Posterior vena cava (tissue), 2 donors: Measurements from ENCODE around the gene TMSB10. TPM values are rescaled to one million over a fixed set of nuclear protein-coding genes. Genes with fewer than 3 reads are reported as not detected.
A peak's percentile ranks its signal among the peaks of the same experiment; 100 is the strongest.
"Not testable (repeated sequence)": the region's sequence is repeated elsewhere in the genome, so short reads cannot be mapped to it uniquely, and the experiment has no call there.

Experiments
- DNase-seq: peaks from one replicate; pipeline ENCODE4 v3.0.0-alpha.2; 2020; ENCODE audit warnings: low spot score
- intact Hi-C, 2 donors: fragments of 100-400 bp; cut with DNase I; formaldehyde crosslinking; loops; one replicate each; pipeline versions ENCODE4 v1.14.1 to v1.14.2; 2022 to 2023
- total RNA-seq, 2 donors: library from RNA; stranded (reverse); fragmentation: NEBNext Ultra II Directional; extraction: Animal tissue kit (Norgen Biotek cat#: 25700); gene quantifications; one replicate each; pipeline ENCODE4 v1.2.1, GENCODE V29; 2021
- donor health status: DM: yes; HTN: yes; CAD: no.
- donor health status: DM: yes; HTN: yes; CAD: no.

TMSB10 gene
- total RNA-seq, 2 donors from 2014 or later, result 1,249 to 1,274 TPM

GRCh38 chr2:84896567-84896966 lies 8.9 kb upstream of the TMSB10 start:
- no peak for DNase-seq
- intact Hi-C loops, result no loop called here

GRCh38 chr2:84897773-84898172 lies 7.7 kb upstream of the TMSB10 start:
- intact Hi-C loops, result no loop called here
- no peak for DNase-seq

GRCh38 chr2:84899304-84900204 lies 5.9 kb upstream of the TMSB10 start:
- intact Hi-C loops, result no loop called here
- DNase-seq, result no peak

GRCh38 chr2:84900971-84901370 lies 4.5 kb upstream of the TMSB10 start:
- intact Hi-C loops, result no loop called here
- no peak for DNase-seq

- DNase-seq, result no peak
Observed at GRCh38 chr2:84901593-84902120, 3.8 kb upstream of the TMSB10 start.

GRCh38 chr2:84902526-84902925 lies 2.9 kb upstream of the TMSB10 start:
- intact Hi-C loops, result no loop called here
- DNase-seq, result no peak

More at GRCh38 chr2:84901593-84902120, 3.8 kb upstream of the TMSB10 start:
- intact Hi-C loops, result no loop called here

- no peak for DNase-seq
- intact Hi-C loops, result no loop called here
Observed at GRCh38 chr2:84904151-84904550, 1.3 kb upstream of the TMSB10 start.

- peak; percentile 95 for DNase-seq
- intact Hi-C loops, result no loop called here
Observed at GRCh38 chr2:84904717-84905174, 710 bp upstream of the TMSB10 start.

GRCh38 chr2:84906108-84906899 lies 848 bp downstream of the TMSB10 start:
- DNase-seq, result peak; percentile 86
- intact Hi-C loops, result no loop called here

- peak; percentile 92 for DNase-seq
- intact Hi-C loops, result no loop called here
Observed at GRCh38 chr2:84906900-84907714, 1.7 kb downstream of the TMSB10 start.

- intact Hi-C loops, result no loop called here
- no peak for DNase-seq
Observed at GRCh38 chr2:84908948-84909713, 3.7 kb downstream of the TMSB10 start.

GRCh38 chr2:84911135-84911678 lies 5.8 kb downstream of the TMSB10 start:
- intact Hi-C loops, result no loop called here
- DNase-seq, result no peak

GRCh38 chr2:84912984-84913383 lies 7.5 kb downstream of the TMSB10 start:
- no peak for DNase-seq
- intact Hi-C loops, result no loop called here

- intact Hi-C loops, result no loop called here
- no peak for DNase-seq
Observed at GRCh38 chr2:84914334-84914733, 8.9 kb downstream of the TMSB10 start.

GRCh38 chr2:84915675-84916074 lies 10.2 kb downstream of the TMSB10 start:
- intact Hi-C loops, DNase-seq: not testable (repeated sequence)

GRCh38 chr2:84917821-84918220 lies 12.4 kb downstream of the TMSB10 start:
- intact Hi-C loops, DNase-seq: not testable (repeated sequence)

GRCh38 chr2:84918430-84918829 lies 13.0 kb downstream of the TMSB10 start:
- no peak for DNase-seq
- intact Hi-C loops, result no loop called here

- DNase-seq, result no peak
- intact Hi-C loops, result no loop called here
Observed at GRCh38 chr2:84919885-84920580, 14.6 kb downstream of the TMSB10 start.
